Effector memory CD4-positive, alpha-beta T cell (primary cell): ENCODE results near the gene EXOC4.
"Not testable (repeated sequence)": the region's sequence is repeated elsewhere in the genome, so short reads cannot be mapped to it uniquely, and the experiment has no call there.

ENCODE experiments used
- DNase-seq, 3 donors: peaks; one replicate each; pipeline ENCODE4 v3.0.0-alpha.2; 2020
- H3K27ac ChIP-seq: 2 replicates; pipeline ENCODE4 v1.7.0; 2013; ENCODE audit warnings: mild to moderate bottlenecking, low read length, moderate library complexity; ENCODE audit not compliant: insufficient read depth, poor library complexity, severe bottlenecking
- H3K27me3 ChIP-seq: replicated peaks from 2 replicates; pipeline ENCODE4 v1.7.0; 2013; ENCODE audit warnings: mild to moderate bottlenecking, low read length; ENCODE audit not compliant: insufficient read depth, control insufficient read depth, poor library complexity, severe bottlenecking
- H3K36me3 ChIP-seq: 2 replicates; pipeline ENCODE4 v1.7.0; 2013; ENCODE audit warnings: mild to moderate bottlenecking, low read length, moderate library complexity; ENCODE audit not compliant: control insufficient read depth, insufficient read depth
- H3K4me1 ChIP-seq: 2 replicates; pipeline ENCODE4 v1.7.0; 2013; ENCODE audit warnings: low read length, mild to moderate bottlenecking; ENCODE audit not compliant: control insufficient read depth, insufficient read depth, poor library complexity, severe bottlenecking
- H3K4me3 ChIP-seq: 2 replicates; pipeline ENCODE4 v1.7.0; 2013; ENCODE audit warnings: low read length, low read depth, mild to moderate bottlenecking; ENCODE audit not compliant: insufficient read depth, poor library complexity, severe bottlenecking
- H3K9me3 ChIP-seq: 2 replicates; pipeline ENCODE4 v1.7.0; 2013; ENCODE audit warnings: mild to moderate bottlenecking, low read length, moderate library complexity; ENCODE audit not compliant: control insufficient read depth

EXOC4 gene

GRCh38 chr7:133328021-133328420, 75.1 kb downstream of the EXOC4 start:
- not testable (repeated sequence) for DNase-seq, H3K36me3 ChIP-seq, H3K4me3 ChIP-seq, H3K4me1 ChIP-seq, H3K9me3 ChIP-seq, H3K27ac ChIP-seq, H3K27me3 ChIP-seq

- DNase-seq = no peak
- Histone ChIP-seq H3K27ac (no peak overlapping the region), H3K4me1 (no peaks in the 10 kb centered on the region), H3K4me3 (no peak overlapping the region), H3K36me3 (no peaks in the 10 kb centered on the region), H3K9me3 (no peaks in the 10 kb centered on the region), H3K27me3 (no peaks in the 10 kb centered on the region)
Observed at GRCh38 chr7:133330085-133330484, 77.2 kb downstream of the EXOC4 start.

GRCh38 chr7:133331861-133332260, 79.0 kb downstream of the EXOC4 start:
- DNase-seq = no peak
- Histone ChIP-seq H3K4me1 (no peaks in the 10 kb centered on the region), H3K27ac (no peak overlapping the region), H3K4me3 (no peak overlapping the region), H3K9me3 (no peaks in the 10 kb centered on the region), H3K27me3 (no peaks in the 10 kb centered on the region), H3K36me3 (peaks cover 4% of the 10 kb centered on the region)

- Histone ChIP-seq H3K27me3 (no peaks in the 10 kb centered on the region), H3K4me3 (no peak overlapping the region), H3K9me3 (no peaks in the 10 kb centered on the region), H3K27ac (no peak overlapping the region), H3K4me1 (no peaks in the 10 kb centered on the region), H3K36me3 (peaks cover 4% of the 10 kb centered on the region)
- no peak for DNase-seq
Observed at GRCh38 chr7:133339772-133340171, 86.9 kb downstream of the EXOC4 start.

DNA sequence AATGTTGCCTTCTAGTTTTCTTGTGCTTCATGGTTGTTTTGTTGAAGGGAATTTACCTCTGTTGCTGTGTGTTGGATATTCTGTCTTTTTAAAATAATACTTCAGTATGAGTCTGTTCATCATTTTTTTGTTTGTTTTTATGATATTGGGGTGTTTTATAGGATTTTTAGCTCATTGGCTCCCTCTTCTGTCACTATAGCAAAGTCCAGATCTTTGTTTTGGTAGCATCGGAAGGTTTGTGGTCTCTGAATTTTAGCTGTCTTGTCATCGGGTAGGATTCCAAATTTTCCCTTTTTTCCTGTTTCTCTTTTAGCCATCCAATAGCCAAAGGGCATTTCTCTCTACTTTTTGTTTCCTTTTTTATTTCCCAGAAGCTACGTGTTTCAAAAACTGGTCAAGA, 91.4 kb downstream of the EXOC4 start:
- Histone ChIP-seq H3K4me1 (no peaks in the 10 kb centered on the region), H3K9me3 (no peaks in the 10 kb centered on the region), H3K27ac (no peak overlapping the region), H3K36me3 (no peaks in the 10 kb centered on the region), H3K27me3 (no peaks in the 10 kb centered on the region), H3K4me3 (no peak overlapping the region)
- DNase-seq = no peak

DNA sequence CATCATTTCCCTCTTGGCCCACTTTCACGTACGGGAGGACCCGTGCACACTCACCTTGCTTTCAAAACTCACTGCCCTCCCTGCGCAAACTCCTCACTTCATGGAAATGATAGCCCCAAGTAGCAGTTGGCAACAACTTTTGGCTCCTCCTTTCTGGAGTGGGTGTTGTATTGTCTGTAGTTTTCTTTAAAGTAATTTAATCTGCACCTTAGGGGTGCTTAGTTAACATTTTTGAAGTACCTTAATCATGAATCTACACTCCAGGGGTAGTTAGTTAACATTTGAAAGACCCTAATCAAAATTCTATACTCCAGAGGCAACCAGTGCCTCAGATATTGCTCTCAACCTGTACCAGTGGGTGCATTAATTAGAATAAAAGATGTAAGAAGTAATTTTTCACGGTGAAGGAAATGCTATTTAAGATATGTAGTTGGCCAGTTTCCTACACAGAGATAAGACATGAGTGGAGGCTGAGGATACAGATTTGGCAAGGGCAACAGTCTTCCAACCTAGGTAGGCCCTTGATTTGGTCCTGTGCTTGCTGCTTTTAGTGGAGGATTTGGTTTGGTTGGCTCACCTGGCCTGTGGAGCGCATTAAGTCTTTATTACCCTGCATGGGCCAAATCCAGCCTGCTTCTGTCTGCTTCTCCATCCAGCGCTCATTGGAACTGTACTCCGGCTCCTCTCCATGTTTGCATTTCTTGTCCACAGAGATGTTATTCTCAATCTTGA, 93.0 kb downstream of the EXOC4 start:
- no peaks in the 10 kb centered on the region for H3K27me3 ChIP-seq
- no peak for DNase-seq
- no peaks in the 10 kb centered on the region for H3K4me1 ChIP-seq
- H3K9me3 ChIP-seq = no peaks in the 10 kb centered on the region
- H3K4me3 ChIP-seq = no peak overlapping the region
- H3K27ac ChIP-seq = no peak overlapping the region
- H3K36me3 ChIP-seq = no peaks in the 10 kb centered on the region

- H3K27ac ChIP-seq = no peak overlapping the region
- H3K9me3 ChIP-seq = no peaks in the 10 kb centered on the region
- no peaks in the 10 kb centered on the region for H3K4me1 ChIP-seq
- no peak for DNase-seq
- H3K36me3 ChIP-seq = no peaks in the 10 kb centered on the region
- H3K4me3 ChIP-seq = no peak overlapping the region
- H3K27me3 ChIP-seq = no peaks in the 10 kb centered on the region
Observed at GRCh38 chr7:133348250-133348649, 95.4 kb downstream of the EXOC4 start.

DNA sequence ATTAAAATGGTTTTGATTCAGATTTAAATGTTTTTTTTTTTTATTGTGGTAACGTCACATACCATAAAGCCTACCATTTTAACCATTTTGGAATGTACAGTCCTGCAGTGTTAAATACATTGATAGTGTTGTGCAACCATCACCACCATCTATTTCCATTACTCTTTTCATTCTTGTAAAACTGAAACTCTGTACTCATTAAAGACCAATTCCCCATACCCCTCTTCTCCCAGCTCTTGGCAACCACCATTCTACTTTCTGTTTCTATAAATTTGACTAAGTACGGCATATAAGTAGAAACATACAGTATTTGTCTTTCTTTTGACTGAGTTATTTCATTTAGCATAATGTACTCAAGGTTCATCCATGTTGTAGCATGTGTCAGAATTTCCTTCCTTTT, 96.2 kb downstream of the EXOC4 start:
- no peak for DNase-seq

GRCh38 chr7:133352430-133352829, 99.6 kb downstream of the EXOC4 start:
- no peak overlapping the region for H3K4me3 ChIP-seq
- no peaks in the 10 kb centered on the region for H3K27me3 ChIP-seq
- no peak for DNase-seq
- no peaks in the 10 kb centered on the region for H3K4me1 ChIP-seq
- no peaks in the 10 kb centered on the region for H3K9me3 ChIP-seq
- H3K27ac ChIP-seq = no peak overlapping the region
- no peaks in the 10 kb centered on the region for H3K36me3 ChIP-seq

More for the DNA sequence above, 96.2 kb downstream of the EXOC4 start:
- no peak overlapping the region for H3K4me3 ChIP-seq
- H3K9me3 ChIP-seq = no peaks in the 10 kb centered on the region
- no peak overlapping the region for H3K27ac ChIP-seq
- no peaks in the 10 kb centered on the region for H3K4me1 ChIP-seq
- no peaks in the 10 kb centered on the region for H3K27me3 ChIP-seq
- H3K36me3 ChIP-seq = no peaks in the 10 kb centered on the region

- H3K4me3 ChIP-seq = no peak overlapping the region
- DNase-seq = no peak
- H3K9me3 ChIP-seq = no peaks in the 10 kb centered on the region
- H3K27ac ChIP-seq = no peak overlapping the region
- no peaks in the 10 kb centered on the region for H3K27me3 ChIP-seq
- no peaks in the 10 kb centered on the region for H3K36me3 ChIP-seq
- H3K4me1 ChIP-seq = no peaks in the 10 kb centered on the region
Observed at GRCh38 chr7:133353775-133354174, 100.9 kb downstream of the EXOC4 start.
